HCT116 (cell line): ENCODE measurements around the gene CEBPA. TPM values are rescaled to one million over a fixed set of nuclear protein-coding genes. Genes with fewer than 3 reads are reported as not detected.

ENCODE experiments used
- ATAC-seq: fragments of 200-7000 bp; cut with Tn5 transposase; 2 replicates; pipeline ENCODE4 v1.9.1; 2020; ENCODE audit warnings: mild to moderate bottlenecking, moderate library complexity
- BruUV-seq: library from RNA; stranded (reverse); fragments of 400-500 nt; replicated peaks from 2 replicates; lab custom pipeline; 2021; lab: Mats Ljungman, UMichigan
- CTCF ChIA-PET: fragments of 300-600 bp; sonication (Branson Sonifier 250); formaldehyde crosslinking; loops from one replicate; lab custom pipeline; 2021; ENCODE audit warnings: antibody characterized with exemption; lab: Charles Lee
- POLR2A ChIA-PET: fragments of 300-600, 350-600 bp; sonication (Branson Sonifier 250); formaldehyde crosslinking; loops from one replicate; lab custom pipeline; 2021; ENCODE audit warnings: antibody characterized with exemption; lab: Charles Lee
- RAD21 ChIA-PET, 2 experiments: fragments of 300-600 bp; sonication (Branson Sonifier 250); formaldehyde crosslinking; loops; one replicate each; lab custom pipeline; 2023; ENCODE audit warnings: low total read pairs in 2 of 2; ENCODE audit not compliant: uncharacterized antibody in 2 of 2, unreplicated experiment in 2 of 2, low non-redundant PET in 1 of 2; lab: Charles Lee
- DNase-seq: peaks from one replicate; pipeline ENCODE4 v3.0.0-alpha.2; 2010; ENCODE audit warnings: low read depth, low spot score
- H2AFZ ChIP-seq: fragments of 200-600 bp; shearing (Covaris generic), sonication (generic); 2 replicates; pipeline ENCODE4 v1.6.1; 2017; ENCODE audit warnings: low read depth, mixed run types, mixed read lengths, antibody characterized with exemption, low read length; ENCODE audit not compliant: poor library complexity, severe bottlenecking
- H3K27ac ChIP-seq: 2 replicates; pipeline ENCODE4 v1.5.1; 2012; ENCODE audit warnings: low read depth, low read length
- H3K27me3 ChIP-seq: fragments of 200-600 bp; sonication (generic); 2 replicates; pipeline ENCODE4 v1.6.1; 2016; ENCODE audit warnings: mixed run types, low read length, mixed read lengths; ENCODE audit not compliant: insufficient read depth
- H3K36me3 ChIP-seq, 2 experiments: fragments of 200-500 bp in 1 of 2; fragments of 200-600 bp in 1 of 2; sonication (Bioruptor generic) in 1 of 2; sonication (generic) in 1 of 2; 2 replicates each; pipeline versions ENCODE4 v1.5.1 to v1.6.1; 2014 to 2016; ENCODE audit warnings: low read length in 2 of 2, inconsistent platforms in 1 of 2, mixed read lengths in 1 of 2, mixed run types in 1 of 2; ENCODE audit not compliant: insufficient read depth in 2 of 2, control insufficient read depth in 1 of 2
- H3K4me1 ChIP-seq, 2 experiments: fragments of 200-600 bp in 1 of 2; sonication (generic) in 1 of 2; 2 replicates each; pipeline versions ENCODE4 v1.5.1 to v1.6.1; 2012 to 2017; ENCODE audit warnings: low read length in 2 of 2, inconsistent platforms in 1 of 2, mild to moderate bottlenecking in 1 of 2, mixed read lengths in 1 of 2, mixed run types in 1 of 2, moderate library complexity in 1 of 2; ENCODE audit not compliant: insufficient read depth in 2 of 2, control insufficient read depth in 1 of 2
- H3K4me2 ChIP-seq: fragments of 200-600 bp; sonication (generic); 2 replicates; pipeline ENCODE4 v1.6.1; 2017; ENCODE audit warnings: mixed run types, low read length, mixed read lengths
- H3K4me3 ChIP-seq, 2 experiments: fragments of 200-600 bp in 1 of 2; sonication (generic) in 1 of 2; replicated peaks in 1 of 2; 2 replicates each; pipeline ENCODE4 v1.5.1; 2011 to 2016; ENCODE audit warnings: low read length in 2 of 2, control low read depth in 1 of 2, low read depth in 1 of 2, mild to moderate bottlenecking in 1 of 2, mixed read lengths in 1 of 2, mixed run types in 1 of 2
- H3K79me2 ChIP-seq: fragments of 200-600 bp; sonication (generic); 2 replicates; pipeline ENCODE4 v1.6.1; 2017; ENCODE audit warnings: mild to moderate bottlenecking, mixed run types, low read length, moderate library complexity, mixed read lengths; ENCODE audit not compliant: insufficient read depth
- H3K9ac ChIP-seq: fragments of 200-600 bp; sonication (generic); 2 replicates; pipeline ENCODE4 v1.6.1; 2016; ENCODE audit warnings: low read length, mixed read lengths
- H3K9me2 ChIP-seq: fragments of 200-600 bp; sonication (generic), shearing (Covaris generic); 2 replicates; pipeline ENCODE4 v1.6.1; 2017; ENCODE audit warnings: mixed run types, mild to moderate bottlenecking, moderate library complexity; ENCODE audit not compliant: insufficient read depth
- H3K9me3 ChIP-seq, 2 experiments: fragments of 200-500 bp in 1 of 2; fragments of 200-600 bp in 1 of 2; sonication (Bioruptor generic) in 1 of 2; sonication (generic) in 1 of 2; 2 replicates each; pipeline ENCODE4 v1.6.1; 2014 to 2017; ENCODE audit warnings: low read length in 2 of 2, mixed read lengths in 2 of 2, inconsistent platforms in 1 of 2, low read depth in 1 of 2, mild to moderate bottlenecking in 1 of 2, mixed run types in 1 of 2, moderate library complexity in 1 of 2; ENCODE audit not compliant: control insufficient read depth in 1 of 2, insufficient read depth in 1 of 2
- H4K20me1 ChIP-seq: fragments of 200-600 bp; sonication (generic), shearing (Covaris generic); 2 replicates; pipeline ENCODE4 v1.6.1; 2017; ENCODE audit warnings: mixed run types, mild to moderate bottlenecking, moderate library complexity; ENCODE audit not compliant: insufficient read depth
- ATF3 ChIP-seq: IDR thresholded peaks from 2 replicates; pipeline ENCODE4 v1.6.1; 2012
- CBX3 ChIP-seq: IDR thresholded peaks from 2 replicates; pipeline ENCODE4 v1.6.1; 2012; ENCODE audit warnings: low read depth
- CEBPB ChIP-seq: IDR thresholded peaks from 2 replicates; pipeline ENCODE4 v1.6.1; 2012; ENCODE audit warnings: low read depth
- EGR1 ChIP-seq: IDR thresholded peaks from 2 replicates; pipeline ENCODE4 v1.6.1; 2012; ENCODE audit warnings: low read depth
- EZH2 ChIP-seq: fragments of 200-600 bp; sonication (generic); IDR thresholded peaks from 2 replicates; pipeline ENCODE4 v1.6.1; 2017; ENCODE audit warnings: antibody characterized with exemption, mixed run types
- EZH2phosphoT487 ChIP-seq: fragments of 200-600 bp; IDR thresholded peaks from 2 replicates; pipeline ENCODE4 v1.6.1; 2018; ENCODE audit warnings: antibody characterized with exemption, borderline replicate concordance
- FOSL1 ChIP-seq: IDR thresholded peaks from 2 replicates; pipeline ENCODE4 v1.6.1; 2012; ENCODE audit warnings: low read depth
- JUND ChIP-seq: IDR thresholded peaks from 2 replicates; pipeline ENCODE4 v1.6.1; 2012
- POLR2AphosphoS5 ChIP-seq: IDR thresholded peaks from 2 replicates; pipeline ENCODE4 v1.6.1; 2011; ENCODE audit warnings: mild to moderate bottlenecking, low read depth, low read length, moderate library complexity
- RAD21 ChIP-seq: IDR thresholded peaks from 2 replicates; pipeline ENCODE4 v1.6.1; 2012; ENCODE audit warnings: low read depth, mild to moderate bottlenecking
- SIN3A ChIP-seq: IDR thresholded peaks from 2 replicates; pipeline ENCODE4 v1.6.1; 2012; ENCODE audit warnings: low read depth
- SP1 ChIP-seq: IDR thresholded peaks from 2 replicates; pipeline ENCODE4 v1.6.1; 2012; ENCODE audit warnings: low read depth
- SRF ChIP-seq: IDR thresholded peaks from 2 replicates; pipeline ENCODE4 v1.6.1; 2012; ENCODE audit warnings: low read depth
- TCF7L2 ChIP-seq: IDR thresholded peaks from 2 replicates; pipeline ENCODE4 v1.7.0; 2011; ENCODE audit warnings: borderline replicate concordance, inconsistent platforms; ENCODE audit not compliant: insufficient read depth, insufficient read length; ENCODE audit errors: extremely low read depth
- ZFX ChIP-seq: fragments of 450-650 bp; IDR thresholded peaks from 2 replicates; pipeline ENCODE4 v1.6.1; 2017
- ZNF274 ChIP-seq: fragments of 200-500 bp; sonication (Bioruptor generic); IDR thresholded peaks from 2 replicates; pipeline ENCODE4 v1.6.1; 2014; ENCODE audit warnings: mild to moderate bottlenecking, low read depth, low read length, inconsistent platforms
- intact Hi-C: fragments of 100-400 bp; cut with micrococcal nuclease; formaldehyde crosslinking; loops from 2 replicates; pipeline ENCODE4 v1.10.0; 2022
- total RNA-seq: library from RNA; stranded (reverse); gene quantifications from one replicate; pipeline ENCODE4 v1.2.1, GENCODE V29; 2021; ENCODE audit not compliant: unreplicated experiment
- TF ChIP-seq, protein P1 (sequence below): IDR thresholded peaks from 2 replicates; pipeline ENCODE4 v1.6.1; 2012
- TF ChIP-seq, protein P2 (sequence below): IDR thresholded peaks from 2 replicates; pipeline ENCODE4 v1.6.1; 2012; ENCODE audit warnings: low read depth

CEBPA gene
- total RNA-seq, 1 experiment from 2014 or later: 7.0 TPM

GRCh38 chr19:33310606-33311325, 8.4 kb upstream of the CEBPA start:
- no peaks in the 10 kb centered on the region for H3K79me2 ChIP-seq
- H3K9me2 ChIP-seq: no peaks in the 10 kb centered on the region
- H3K4me1 ChIP-seq: peaks cover 0 to 4% of the 10 kb centered on the region in 2 experiments; a peak in 1 of 4 replicates
- no peak overlapping the region for H3K4me2 ChIP-seq
- DNase-seq (no peak), ATAC-seq (peak; percentile 34; the same call in 1 of the 2 replicates)
- H3K36me3 ChIP-seq: no peaks in the 10 kb centered on the region
- H3K9ac ChIP-seq: no peak overlapping the region
- RAD21 ChIA-PET: no interaction called here
- no peaks in the 10 kb centered on the region for H3K9me3 ChIP-seq
- H4K20me1 ChIP-seq: no peaks in the 10 kb centered on the region
- no peak overlapping the region for H3K27ac ChIP-seq
- no TSS peak for BruUV-seq
- intact Hi-C loops: no loop called here
- H3K27me3 ChIP-seq: no peaks in the 10 kb centered on the region
- no peak overlapping the region for H3K4me3 ChIP-seq
- POLR2A ChIA-PET: interaction anchor here (2.1 kb wide), 1 partner anchor 63 kb away, joined by 5 read pairs; the partner anchor contains the start of gene CEBPG
- H2AFZ ChIP-seq: no peak overlapping the region
- CTCF ChIA-PET: interaction anchor here (0.6 to 1.8 kb wide), 5 partner anchors 8 to 75 kb away, joined by 3 to 12 read pairs (median 4); partner anchors contain the start of gene CEBPA
- TF ChIP-seq SRF: no peak
- TF ChIP-seq EGR1: no peak
- no peak for TF ChIP-seq SP1
- TF ChIP-seq, all 23 proteins: peak for 0

- Histone ChIP-seq H3K4me2 (no peak overlapping the region), H3K9me2 (no peaks in the 10 kb centered on the region), H3K9ac (no peak overlapping the region), H3K79me2 (no peaks in the 10 kb centered on the region), H3K27me3 (no peaks in the 10 kb centered on the region), H3K27ac (no peak overlapping the region; the same call in 1 of the 2 replicates), H4K20me1 (no peaks in the 10 kb centered on the region), H3K4me3 (no peak overlapping the region), H3K4me1 (peaks cover 0 to 4% of the 10 kb centered on the region in 2 experiments; a peak in 1 of 4 replicates), H3K9me3 (no peaks in the 10 kb centered on the region), H3K36me3 (no peaks in the 10 kb centered on the region), H2AFZ (no peak overlapping the region)
- intact Hi-C loops: no loop called here
- TF ChIP-seq EGR1 (no peak), RAD21 (no peak), CEBPB (no peak), ATF3 (no peak), CBX3 (no peak), SP1 (no peak), TCF7L2 (no peak), JUND (no peak), SIN3A (no peak), EZH2 (no peak), EZH2phosphoT487 (no peak), FOSL1 (no peak), ZNF274 (no peak), POLR2AphosphoS5 (no peak), ZFX (no peak)
- TF ChIP-seq, protein P1, sequence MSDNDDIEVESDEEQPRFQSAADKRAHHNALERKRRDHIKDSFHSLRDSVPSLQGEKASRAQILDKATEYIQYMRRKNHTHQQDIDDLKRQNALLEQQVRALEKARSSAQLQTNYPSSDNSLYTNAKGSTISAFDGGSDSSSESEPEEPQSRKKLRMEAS: no peak
- TF ChIP-seq, protein P2, sequence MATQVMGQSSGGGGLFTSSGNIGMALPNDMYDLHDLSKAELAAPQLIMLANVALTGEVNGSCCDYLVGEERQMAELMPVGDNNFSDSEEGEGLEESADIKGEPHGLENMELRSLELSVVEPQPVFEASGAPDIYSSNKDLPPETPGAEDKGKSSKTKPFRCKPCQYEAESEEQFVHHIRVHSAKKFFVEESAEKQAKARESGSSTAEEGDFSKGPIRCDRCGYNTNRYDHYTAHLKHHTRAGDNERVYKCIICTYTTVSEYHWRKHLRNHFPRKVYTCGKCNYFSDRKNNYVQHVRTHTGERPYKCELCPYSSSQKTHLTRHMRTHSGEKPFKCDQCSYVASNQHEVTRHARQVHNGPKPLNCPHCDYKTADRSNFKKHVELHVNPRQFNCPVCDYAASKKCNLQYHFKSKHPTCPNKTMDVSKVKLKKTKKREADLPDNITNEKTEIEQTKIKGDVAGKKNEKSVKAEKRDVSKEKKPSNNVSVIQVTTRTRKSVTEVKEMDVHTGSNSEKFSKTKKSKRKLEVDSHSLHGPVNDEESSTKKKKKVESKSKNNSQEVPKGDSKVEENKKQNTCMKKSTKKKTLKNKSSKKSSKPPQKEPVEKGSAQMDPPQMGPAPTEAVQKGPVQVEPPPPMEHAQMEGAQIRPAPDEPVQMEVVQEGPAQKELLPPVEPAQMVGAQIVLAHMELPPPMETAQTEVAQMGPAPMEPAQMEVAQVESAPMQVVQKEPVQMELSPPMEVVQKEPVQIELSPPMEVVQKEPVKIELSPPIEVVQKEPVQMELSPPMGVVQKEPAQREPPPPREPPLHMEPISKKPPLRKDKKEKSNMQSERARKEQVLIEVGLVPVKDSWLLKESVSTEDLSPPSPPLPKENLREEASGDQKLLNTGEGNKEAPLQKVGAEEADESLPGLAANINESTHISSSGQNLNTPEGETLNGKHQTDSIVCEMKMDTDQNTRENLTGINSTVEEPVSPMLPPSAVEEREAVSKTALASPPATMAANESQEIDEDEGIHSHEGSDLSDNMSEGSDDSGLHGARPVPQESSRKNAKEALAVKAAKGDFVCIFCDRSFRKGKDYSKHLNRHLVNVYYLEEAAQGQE: no peak
- BruUV-seq: no TSS peak
- RAD21 ChIA-PET: no interaction called here
- CTCF ChIA-PET: no interaction called here
- no peak for ATAC-seq
- POLR2A ChIA-PET: no interaction called here
- DNase-seq: no peak
Observed at GRCh38 chr19:33309826-33310225, 7.5 kb upstream of the CEBPA start.
